SU-DHL-6 (cell line): Measurements from ENCODE around the gene STK16.

ENCODE experiments used
- EZH2phosphoT487 ChIP-seq: fragments of 200-600 bp; sonication (generic), shearing (Covaris generic); conservative IDR thresholded peaks from 2 replicates; pipeline ENCODE4 v1.6.1; 2018; ENCODE audit warnings: mild to moderate bottlenecking, antibody characterized with exemption, low read length, moderate library complexity, mixed read lengths
- TF ChIP-seq, protein P1 (sequence below): fragments of 200-600 bp; sonication (generic); IDR thresholded peaks from one replicate; pipeline ENCODE4 v1.5.1; 2017; ENCODE audit warnings: antibody characterized with exemption, mild to moderate bottlenecking, low read length, moderate library complexity; ENCODE audit not compliant: insufficient read depth, poor library complexity, severe bottlenecking

DNA sequence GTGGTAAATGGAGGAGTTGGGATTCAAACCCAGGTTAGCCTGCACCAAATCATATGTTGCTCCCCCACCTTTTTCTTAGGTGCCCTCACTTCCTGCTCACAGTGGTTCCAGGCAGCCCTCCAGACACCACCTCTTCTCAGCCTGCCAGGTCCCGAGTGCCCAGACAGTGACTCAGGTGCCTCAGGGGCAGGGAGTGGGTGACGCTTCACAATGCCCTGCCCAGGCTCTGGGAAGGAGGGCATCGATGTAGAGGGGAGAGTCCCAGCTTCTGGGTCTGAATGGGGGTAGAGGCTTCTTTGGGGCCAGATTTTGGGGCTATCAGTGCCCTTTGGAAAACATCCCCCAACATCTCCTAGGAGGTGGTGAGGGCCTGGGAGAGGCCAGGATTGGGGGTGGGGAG, 28.7 kb downstream of the STK16 start:
- TF ChIP-seq, protein P1, sequence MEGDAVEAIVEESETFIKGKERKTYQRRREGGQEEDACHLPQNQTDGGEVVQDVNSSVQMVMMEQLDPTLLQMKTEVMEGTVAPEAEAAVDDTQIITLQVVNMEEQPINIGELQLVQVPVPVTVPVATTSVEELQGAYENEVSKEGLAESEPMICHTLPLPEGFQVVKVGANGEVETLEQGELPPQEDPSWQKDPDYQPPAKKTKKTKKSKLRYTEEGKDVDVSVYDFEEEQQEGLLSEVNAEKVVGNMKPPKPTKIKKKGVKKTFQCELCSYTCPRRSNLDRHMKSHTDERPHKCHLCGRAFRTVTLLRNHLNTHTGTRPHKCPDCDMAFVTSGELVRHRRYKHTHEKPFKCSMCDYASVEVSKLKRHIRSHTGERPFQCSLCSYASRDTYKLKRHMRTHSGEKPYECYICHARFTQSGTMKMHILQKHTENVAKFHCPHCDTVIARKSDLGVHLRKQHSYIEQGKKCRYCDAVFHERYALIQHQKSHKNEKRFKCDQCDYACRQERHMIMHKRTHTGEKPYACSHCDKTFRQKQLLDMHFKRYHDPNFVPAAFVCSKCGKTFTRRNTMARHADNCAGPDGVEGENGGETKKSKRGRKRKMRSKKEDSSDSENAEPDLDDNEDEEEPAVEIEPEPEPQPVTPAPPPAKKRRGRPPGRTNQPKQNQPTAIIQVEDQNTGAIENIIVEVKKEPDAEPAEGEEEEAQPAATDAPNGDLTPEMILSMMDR, result no peak
- TF ChIP-seq EZH2phosphoT487, result no peak
